ENCODE results near the gene CCBE1.
"Not testable (repeated sequence)": the region's sequence is repeated elsewhere in the genome, so short reads cannot be mapped to it uniquely, and the experiment has no call there.

Gene CCBE1

DNA sequence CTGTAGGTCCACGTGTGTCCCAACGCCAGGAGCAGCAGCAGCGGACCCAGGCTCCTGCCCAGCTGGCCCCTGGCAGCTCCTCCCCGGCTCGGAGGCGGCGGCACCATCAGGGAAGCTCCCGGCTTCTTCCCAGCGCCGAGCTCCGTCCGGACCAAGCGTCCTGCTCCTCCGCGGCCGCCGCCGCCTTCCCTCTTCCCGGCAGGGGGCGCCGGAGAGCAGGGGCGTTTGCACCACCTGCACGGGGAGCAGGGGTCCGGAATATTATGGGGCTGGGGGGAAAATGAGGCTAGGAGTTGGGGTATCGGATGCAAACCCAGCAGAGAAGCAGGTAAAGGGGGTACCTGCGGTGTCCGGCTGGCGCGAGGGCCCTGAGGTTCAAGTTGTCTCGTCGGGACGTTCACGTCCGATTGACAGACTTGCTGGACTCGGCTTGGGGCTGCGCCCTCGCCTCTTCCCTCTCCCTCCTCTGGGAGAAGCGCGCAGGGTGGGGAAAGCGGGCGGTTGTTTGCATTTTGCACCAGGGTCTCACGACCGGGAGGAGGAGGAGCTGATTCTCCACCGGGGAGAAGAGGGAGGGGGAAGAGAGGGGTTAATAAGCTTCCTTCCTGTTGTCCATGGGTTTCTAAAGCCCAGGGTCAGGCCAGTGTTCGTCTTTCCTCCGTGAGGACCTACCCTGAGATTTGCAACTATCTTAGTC lies at the start of gene CCBE1:
CCBE1 (minus strand) TSS at position 188 of the 697 bp plus-strand sequence.
- DNase-seq: peak; percentile 89

DNA sequence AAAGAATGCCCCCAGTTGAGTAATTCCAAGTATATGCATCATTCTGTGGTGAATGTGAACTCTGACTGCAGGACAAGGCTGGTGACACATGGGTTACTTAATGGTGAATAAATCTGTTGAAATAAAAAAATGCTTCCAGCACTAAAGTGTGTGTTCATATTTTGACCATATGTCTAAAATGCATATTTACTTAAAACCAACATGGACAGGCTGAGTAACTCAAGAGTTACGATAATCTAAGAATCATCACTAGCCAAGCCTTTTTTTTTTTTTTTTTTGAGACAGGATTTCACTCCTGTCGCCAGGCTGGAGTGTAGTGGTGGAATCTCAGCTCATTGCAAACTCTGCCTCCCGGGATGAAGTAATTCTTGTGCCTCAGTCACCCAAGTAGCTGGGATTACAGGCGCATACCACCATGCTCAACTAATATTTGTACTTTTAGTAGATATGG lies 47.1 kb upstream of the CCBE1 start:
- no peak for DNase-seq

DNA sequence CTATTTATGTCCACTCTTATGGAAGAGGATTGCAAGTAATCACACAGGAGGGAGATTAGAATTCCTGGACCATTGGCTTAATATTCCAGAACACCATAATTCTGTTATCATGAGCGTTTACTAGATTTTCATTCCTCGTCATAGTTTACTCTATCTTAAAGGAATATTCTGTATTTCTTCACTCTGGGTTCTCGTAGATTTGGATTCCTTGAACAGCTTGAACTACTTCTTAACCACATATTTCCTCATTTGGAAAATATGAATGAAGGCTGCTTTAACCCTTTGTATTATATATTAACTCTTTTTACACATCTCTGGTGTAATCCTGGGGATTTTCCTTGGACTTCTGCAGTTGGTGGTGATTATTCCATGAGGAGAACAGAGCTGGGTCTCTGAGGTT lies 46.3 kb upstream of the CCBE1 start:
- no peak for DNase-seq

DNA sequence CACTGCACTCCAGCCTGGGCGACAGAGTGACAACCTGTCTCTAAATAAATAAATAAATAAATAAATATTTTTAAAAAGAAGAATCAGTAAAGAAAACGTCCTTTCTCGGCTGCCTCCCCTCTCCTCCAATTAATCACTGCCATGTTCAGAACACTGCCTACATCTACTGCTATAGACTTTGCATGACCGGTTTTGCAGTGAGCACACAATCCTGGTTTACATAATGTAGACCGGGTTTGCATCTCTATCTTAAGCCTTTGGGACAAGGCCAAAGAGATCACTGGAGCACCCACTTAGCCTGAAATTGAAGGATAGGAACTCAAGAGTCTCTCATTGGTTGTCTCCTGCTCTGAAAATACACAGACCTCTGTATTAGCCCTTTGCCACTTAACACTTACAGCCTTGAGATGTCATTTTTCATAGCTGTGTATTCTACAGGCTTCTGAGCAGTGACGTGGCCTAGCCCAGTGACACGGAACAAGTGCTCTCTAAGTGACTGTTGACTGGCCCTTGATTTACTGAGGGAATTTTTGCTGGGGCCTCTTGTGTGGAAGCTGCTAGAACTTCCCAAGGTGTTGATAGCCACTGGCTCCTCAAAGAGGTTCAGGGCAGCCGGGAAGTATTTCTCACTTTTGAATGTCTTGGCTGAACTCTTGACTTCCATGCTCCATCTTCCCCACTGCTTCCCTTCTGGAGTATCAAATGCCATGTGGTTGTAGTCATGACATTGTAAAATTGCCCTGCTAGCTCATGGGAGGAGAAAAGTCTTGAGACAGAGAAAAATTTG lies 45.3 kb upstream of the CCBE1 start:
- DNase-seq: no peak

DNA sequence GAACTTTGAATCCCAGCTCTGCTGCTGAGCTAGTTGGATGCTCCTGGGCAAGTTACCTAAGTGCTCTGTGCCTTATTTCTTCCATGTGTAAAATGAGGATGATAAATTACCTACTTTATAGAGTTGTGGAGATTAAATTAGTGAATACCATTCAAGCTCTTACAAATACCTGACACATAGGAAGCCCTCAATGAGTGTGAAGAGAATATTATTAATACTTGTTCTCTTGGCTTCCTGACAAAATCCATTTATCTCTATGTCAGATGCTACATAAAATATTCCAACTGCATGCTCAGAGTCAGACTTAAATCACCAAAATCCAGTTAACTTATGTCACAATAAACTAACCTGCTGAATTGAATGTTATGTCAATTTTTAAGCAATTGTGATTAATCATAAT lies 42.9 kb upstream of the CCBE1 start:
- DNase-seq: no peak

DNA sequence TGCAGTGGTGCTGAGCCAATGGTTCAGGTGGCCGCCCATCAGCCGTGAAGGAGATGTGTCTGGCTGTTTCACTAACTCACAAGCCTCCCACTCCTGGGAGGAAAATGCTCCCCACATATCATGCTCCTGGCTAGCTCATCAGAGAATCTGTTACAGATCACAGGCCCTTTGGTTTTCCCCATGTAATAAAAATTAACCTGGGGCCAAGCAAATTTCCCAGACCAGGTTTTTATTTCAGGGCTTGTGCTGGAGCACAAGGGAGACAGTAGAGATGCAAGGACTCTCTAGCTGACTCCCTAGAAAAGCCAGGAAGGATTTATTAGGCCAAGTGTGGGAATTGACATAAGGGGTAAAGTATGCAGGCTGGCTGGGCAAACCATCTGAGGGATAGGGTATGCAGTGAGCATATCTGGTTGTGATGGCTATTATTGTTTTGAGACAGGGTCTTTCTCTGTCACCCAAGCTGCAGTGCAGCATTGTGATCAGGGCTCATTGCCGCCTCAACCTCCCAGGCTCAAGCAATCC lies 40.6 kb upstream of the CCBE1 start:
- DNase-seq: no peak

DNA sequence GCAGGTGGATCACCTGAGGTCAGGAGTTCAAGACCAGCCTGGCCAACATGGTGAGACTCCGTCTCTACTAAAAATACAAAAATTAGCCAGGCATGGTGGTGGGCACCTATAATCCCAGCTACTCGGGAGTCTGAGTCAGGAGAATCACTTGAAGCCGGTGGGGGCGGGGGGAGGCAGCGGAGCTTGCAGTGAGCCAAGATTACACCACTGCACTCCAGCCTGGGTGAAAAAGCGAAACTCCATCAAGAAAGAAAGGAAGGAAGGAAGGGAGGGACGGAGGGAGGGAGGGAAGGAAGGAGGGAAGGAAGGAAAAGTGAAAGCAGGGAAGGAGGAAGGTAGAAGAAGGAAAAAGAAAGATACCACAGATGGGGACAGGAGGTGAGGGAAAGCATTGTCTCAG lies 40.1 kb upstream of the CCBE1 start:
- not testable (repeated sequence) for DNase-seq

DNA sequence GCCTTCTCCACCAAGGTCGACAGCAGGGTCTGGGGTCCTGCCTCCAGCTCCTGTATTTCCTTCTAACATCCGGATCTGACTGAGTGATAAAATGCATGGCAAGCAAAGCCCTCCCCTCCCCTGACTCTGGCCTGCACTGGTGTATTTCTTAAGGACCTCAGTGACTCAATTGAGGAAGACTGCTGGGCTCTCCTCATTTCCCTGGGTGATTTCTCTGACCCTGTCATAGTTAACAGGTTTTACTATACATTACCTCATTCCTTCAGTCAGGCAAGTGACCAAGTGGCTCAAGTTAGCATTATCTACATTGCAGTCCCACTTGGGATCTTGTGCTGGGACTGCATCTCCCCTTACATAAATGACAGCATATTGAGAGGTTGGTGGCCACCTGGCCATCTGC lies 38.8 kb upstream of the CCBE1 start:
- DNase-seq: no peak

DNA sequence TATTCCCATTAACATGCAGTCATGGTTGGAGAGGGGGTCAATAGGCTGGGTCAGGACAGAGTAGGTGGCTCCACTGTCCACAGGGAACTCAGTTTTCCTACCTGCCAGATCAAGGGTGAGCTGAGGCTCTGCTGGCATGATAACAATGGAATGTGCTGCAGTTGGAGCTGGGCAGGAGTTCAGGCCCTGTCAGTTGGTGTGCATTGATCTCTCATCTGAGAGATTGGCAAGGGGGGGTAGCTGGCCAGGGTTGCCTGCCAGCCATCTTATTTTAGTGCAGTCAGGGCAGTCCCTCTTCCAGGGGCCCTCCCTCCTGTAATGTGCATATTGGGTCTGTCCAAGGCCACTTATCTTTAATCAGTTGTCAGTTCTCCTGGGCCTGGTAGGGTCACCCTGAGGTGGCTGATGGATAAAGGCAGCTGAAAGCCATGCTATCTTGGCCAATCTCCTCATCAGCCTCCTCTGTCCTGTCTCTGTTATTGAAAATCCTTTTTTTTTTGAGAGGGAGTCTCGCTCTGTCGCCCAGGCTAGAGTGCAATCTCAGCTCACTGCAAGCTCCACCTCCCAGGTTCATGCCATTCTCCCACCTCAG lies 38.1 kb upstream of the CCBE1 start:
- no peak for DNase-seq

DNA sequence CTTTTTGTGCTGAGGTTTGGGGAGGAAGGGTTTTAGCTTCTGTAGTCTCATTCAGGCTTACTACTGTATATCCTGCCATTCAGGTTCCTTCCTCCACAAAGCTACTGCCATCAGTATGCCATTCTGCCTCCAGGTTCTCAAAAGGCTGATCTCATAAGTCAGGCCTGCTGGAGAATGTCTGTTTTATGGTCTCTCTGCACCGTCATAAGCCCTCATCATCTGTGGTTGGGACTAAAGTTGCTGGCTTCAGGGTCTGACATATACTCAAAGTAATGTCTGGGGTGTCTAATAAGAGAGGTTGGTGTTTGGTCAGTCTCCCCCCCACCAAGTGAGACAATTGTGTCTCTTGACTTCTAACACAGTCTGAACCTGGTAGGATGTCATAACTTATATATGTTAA lies 36.2 kb upstream of the CCBE1 start:
- no peak for DNase-seq

DNA sequence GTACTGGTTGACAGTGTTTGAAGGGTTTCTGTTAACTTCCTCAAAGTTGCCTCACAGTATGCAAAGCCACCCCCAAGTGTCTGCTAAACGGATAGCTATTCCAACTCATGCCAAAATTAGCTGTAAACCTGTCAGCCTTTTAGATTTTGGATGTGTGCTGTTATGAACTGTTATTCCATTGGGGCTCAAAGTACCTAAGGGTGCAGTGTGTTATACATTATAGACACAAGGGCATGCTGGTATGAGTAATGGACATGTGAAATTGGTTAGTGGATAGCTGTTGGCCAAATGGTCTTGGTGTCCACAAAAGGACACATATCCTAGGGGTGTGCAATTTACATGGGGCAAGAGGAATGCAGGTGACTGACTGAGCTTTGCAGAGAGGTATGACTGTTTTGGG lies 33.7 kb upstream of the CCBE1 start:
- no peak for DNase-seq

DNA sequence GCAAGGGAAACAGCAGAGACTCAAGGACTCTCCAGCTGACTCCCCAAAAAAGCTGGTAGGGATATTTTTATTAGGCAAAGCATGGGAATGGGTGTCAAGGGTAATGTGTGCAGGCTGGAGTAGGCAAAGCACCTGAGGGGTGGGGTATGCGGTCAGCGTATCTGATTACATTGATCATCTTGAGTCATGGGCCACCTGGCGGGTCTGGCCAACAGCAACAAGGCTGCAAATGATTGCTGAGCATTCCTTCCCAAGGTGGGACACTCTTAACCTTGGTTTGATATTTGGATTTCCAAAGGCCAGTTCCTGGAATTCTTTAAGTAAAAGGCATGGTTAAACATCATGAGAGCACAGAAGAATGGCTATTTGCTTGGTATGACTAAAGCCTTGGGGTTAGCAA lies 32.6 kb upstream of the CCBE1 start:
- DNase-seq: no peak

DNA sequence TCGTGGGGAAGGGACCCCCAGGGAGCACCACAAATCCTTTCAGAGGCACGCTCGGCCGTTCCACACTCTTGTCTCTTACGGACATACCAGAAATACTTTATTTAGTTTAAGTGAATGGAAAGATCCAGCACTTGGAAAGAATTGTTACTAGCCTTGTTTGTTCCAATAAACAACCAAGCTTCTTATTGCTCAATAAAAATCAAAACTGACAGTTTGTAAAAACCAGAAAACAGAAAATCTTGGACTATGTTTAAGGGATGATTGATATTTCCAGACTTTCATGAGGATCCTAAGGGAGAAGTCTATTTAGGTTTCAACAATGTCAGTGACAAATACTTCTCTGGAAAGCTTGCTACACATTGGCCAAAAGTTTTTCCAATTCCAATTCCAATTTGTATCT lies 31.6 kb upstream of the CCBE1 start:
- DNase-seq: no peak

DNA sequence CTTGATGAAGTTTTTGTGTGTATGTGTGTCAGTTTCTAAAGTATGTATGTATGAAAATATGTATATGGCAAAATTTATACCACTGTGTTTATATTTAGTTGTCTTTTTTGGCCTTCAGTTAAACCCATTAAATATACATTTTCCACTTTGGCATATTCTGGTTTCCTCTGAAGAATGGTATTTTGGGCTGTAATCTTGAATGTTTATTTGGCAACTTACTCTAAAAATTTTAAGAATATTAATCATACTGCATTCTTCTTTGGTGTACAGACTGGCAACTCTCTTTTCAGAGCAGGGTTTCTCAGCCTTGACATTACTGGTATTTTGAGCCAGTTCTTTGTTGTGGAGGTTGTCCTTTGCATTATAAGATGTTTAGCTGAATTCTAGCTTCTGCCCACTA lies 27.9 kb upstream of the CCBE1 start:
- no peak for DNase-seq

DNA sequence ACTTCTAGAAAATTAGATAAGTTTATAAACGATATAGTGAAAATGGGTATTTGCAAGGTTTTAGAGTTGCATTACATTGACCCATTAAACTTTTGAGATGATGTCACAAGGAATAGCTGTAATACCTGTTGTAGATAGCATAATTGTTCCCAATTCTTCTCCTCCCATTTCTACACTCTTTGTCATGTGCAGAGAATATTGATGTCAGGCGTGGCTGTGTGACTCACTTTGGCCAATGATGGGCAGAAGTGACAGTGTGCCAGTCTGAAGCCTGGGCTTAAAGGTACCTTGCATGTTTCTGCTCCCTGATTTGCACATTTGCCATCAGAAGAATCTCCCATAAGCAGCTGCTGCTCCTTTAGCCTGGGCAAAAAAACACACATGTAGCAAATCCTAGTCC lies 26.9 kb upstream of the CCBE1 start:
- no peak for DNase-seq

DNA sequence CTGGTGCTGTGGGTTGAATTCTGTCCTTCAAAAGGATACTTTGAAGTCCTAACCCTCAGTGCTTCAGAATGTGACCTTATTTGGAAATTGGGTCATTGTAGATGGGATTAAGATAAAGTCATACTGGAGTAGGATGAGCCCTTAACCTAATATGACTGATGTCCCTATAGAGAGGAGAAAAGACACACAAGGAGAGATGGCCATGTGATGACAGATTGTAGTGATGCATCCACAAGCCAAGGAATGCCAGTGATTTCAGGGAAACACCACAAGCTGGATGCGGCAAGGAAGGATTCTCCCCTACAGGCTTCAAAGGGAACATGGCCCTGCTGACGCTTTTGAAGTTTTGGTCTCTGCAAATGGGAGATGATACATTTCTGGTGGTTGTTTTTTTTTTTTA lies 24.7 kb upstream of the CCBE1 start:
- no peak for DNase-seq

DNA sequence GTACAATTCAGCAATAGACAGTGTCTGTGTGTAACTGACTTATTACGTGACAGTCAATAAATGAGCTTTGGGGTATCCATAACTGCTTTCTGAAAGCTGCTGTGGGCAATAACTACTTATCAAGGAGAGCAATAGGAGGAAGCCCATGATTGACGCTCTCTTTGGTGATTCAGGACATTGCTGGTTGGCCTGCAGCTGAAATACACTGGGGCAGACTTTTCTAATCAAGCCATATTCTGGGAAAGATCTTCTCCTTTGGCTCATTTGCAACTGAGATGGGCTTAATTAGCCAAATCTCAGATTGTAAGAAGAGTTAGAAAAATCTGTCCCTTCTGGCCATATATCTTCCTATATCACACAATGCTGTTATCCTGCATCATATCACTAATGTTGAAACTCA lies 24.0 kb upstream of the CCBE1 start:
- DNase-seq: no peak

DNA sequence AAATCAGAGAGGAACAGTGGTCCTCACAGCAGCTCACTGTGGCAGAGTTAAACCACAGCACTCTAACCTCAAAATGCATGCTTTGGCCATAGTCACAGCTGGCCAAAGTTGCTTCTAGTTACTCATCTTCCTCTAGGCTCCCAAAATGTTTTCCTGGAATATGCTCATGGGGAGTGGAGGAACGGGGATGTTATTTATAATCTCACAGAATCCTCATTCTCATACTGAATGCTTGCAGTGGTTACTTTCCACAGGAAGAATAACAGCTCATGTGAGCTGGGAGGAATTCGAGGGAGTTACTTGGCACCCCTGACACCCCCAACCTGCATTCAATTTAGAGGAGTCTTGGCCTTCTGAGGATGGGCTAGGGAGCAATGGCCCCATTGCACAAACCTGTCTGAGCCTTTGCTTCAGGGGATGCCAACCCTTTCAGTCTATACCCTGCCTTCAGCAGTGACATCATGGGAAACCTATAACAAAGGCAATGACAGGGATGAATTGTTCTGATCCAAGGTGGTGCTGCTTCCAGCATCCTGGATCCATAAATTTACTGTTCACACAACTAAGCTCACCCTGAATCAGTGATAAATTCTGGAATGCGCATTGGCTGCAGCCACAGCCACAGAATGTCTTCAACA lies 22.4 kb upstream of the CCBE1 start:
- DNase-seq: no peak

DNA sequence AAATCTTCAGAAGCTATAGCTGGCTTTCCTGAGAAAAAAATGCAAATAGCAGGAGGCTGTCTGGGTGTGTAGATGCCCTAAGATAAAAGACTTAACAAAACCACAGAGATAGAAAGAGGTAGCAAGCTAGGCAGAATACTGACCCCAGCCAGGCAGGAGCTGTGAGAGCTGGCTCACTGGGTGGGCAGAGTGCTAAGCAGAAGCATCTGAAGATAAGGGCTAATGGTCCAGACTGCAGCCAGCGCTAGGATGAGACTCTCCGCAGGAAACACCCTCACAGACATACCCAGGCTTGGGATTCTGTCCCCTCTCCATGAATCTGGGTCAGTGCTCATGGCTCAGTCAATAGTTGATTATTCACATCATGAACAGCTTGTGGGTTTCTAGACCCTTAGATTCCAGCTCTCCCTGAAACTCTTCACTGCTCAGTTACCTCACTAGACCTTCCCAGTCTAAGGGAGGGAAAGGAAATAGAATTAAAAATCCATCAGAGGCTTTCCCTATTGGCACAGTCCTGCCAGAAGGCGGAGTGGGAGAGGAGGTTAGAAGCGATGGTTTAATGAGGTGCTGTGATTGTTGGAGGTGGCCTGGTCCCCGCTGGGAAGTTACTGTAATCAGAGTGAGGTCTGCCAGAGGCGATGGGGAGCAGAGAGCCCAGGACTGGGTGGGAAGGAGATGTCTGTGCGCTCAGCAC lies 21.4 kb upstream of the CCBE1 start:
- DNase-seq: no peak

DNA sequence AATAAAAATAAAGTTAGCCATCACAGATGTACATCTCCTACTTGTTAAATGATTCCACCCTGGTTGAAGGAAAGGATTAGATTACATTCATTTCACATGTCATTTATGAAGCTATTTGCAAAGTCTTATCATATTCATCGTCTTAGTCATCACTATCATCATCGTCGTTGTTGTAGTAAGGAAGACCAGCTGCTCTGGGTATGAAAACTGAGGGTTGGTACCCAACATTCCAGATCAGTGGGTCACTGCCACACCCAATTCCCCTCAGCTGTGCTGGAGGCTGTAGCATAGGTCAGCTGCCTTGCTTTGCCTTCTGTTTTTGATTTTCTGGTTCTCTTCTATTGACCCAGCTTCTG lies 20.9 kb upstream of the CCBE1 start:
- no peak for DNase-seq

DNA sequence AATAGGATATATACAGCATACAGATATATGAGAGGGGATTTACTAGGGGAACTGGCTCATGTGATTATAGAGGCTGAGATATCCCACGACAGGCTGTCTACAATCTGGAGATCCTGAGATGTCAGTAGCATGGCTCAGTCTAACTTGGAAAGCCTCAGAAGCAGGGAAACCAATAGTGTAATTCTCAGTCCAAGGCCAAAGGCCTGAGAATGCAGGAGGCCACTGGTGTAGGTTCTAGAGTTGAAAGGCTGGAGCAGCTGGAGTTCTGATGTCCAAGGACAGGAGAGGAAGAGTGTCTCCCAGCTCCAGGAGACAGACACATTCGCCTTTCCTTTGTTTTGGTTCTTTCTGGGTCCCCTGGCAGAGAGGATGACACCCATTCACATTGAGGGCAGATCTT lies 20.1 kb upstream of the CCBE1 start:
- DNase-seq: no peak

DNA sequence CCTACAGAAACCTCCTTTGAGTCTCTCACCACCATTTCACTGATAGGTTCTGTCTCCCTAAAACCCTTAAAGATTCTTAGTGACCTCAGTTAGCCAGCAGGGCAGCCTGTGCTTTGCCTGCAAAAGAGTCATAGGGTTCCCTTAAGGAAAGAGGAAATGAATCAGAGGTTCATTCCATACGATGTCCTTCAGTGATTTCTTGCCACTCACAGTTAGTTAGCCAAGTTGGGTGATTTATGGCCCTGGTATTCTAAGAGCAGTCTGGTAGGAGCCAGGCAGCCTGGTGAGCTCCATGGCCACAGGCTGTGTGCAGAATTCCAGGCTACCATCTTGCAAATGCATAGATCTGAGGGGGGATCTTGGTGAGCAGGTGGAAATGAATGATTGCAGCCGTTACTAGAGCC lies 18.7 kb upstream of the CCBE1 start:
- DNase-seq: no peak

DNA sequence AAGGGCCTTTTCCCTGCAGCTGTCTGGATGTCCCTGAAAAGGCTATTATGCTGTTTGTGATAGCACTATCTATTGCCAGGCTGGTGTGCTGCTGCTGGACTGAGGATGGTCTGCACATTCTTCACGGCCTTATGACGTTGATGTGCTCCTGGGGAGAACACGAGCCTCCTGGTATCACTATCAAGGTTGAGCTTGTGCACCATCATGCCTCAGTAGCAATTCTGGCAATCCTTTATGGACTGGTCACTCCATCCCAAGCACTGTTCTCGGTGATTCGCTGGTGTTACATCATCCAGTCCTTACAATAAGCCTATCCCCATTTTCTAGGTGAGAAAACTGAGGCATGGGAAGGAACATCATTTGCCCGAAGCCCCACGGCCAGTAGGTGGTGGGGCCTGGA lies 18.2 kb upstream of the CCBE1 start:
- DNase-seq: no peak

All from NCI-H2107 (cell line).